HCT116 (cell line): ENCODE data around the gene PAX5. TPM values are rescaled to one million over a fixed set of nuclear protein-coding genes. Genes with fewer than 3 reads are reported as not detected.

ENCODE experiments used
- ATAC-seq: fragments of 200-7000 bp; cut with Tn5 transposase; 2 replicates; pipeline ENCODE4 v1.9.1; 2020; ENCODE audit warnings: mild to moderate bottlenecking, moderate library complexity
- BruUV-seq: library from RNA; stranded (reverse); fragments of 400-500 nt; replicated peaks from 2 replicates; lab custom pipeline; 2021; lab: Mats Ljungman, UMichigan
- CTCF ChIA-PET: fragments of 300-600 bp; sonication (Branson Sonifier 250); formaldehyde crosslinking; loops from one replicate; lab custom pipeline; 2021; ENCODE audit warnings: antibody characterized with exemption; lab: Charles Lee
- POLR2A ChIA-PET: fragments of 300-600, 350-600 bp; sonication (Branson Sonifier 250); formaldehyde crosslinking; loops from one replicate; lab custom pipeline; 2021; ENCODE audit warnings: antibody characterized with exemption; lab: Charles Lee
- RAD21 ChIA-PET, 2 experiments: fragments of 300-600 bp; sonication (Branson Sonifier 250); formaldehyde crosslinking; loops; one replicate each; lab custom pipeline; 2023; ENCODE audit warnings: low total read pairs in 2 of 2; ENCODE audit not compliant: uncharacterized antibody in 2 of 2, unreplicated experiment in 2 of 2, low non-redundant PET in 1 of 2; lab: Charles Lee
- DNase-seq: peaks from one replicate; pipeline ENCODE4 v3.0.0-alpha.2; 2010; ENCODE audit warnings: low read depth, low spot score
- H2AFZ ChIP-seq: fragments of 200-600 bp; shearing (Covaris generic), sonication (generic); 2 replicates; pipeline ENCODE4 v1.6.1; 2017; ENCODE audit warnings: low read depth, mixed run types, mixed read lengths, antibody characterized with exemption, low read length; ENCODE audit not compliant: poor library complexity, severe bottlenecking
- H3K27ac ChIP-seq: 2 replicates; pipeline ENCODE4 v1.5.1; 2012; ENCODE audit warnings: low read depth, low read length
- H3K27me3 ChIP-seq: fragments of 200-600 bp; sonication (generic); 2 replicates; pipeline ENCODE4 v1.6.1; 2016; ENCODE audit warnings: mixed run types, low read length, mixed read lengths; ENCODE audit not compliant: insufficient read depth
- H3K36me3 ChIP-seq, 2 experiments: fragments of 200-500 bp in 1 of 2; fragments of 200-600 bp in 1 of 2; sonication (Bioruptor generic) in 1 of 2; sonication (generic) in 1 of 2; 2 replicates each; pipeline versions ENCODE4 v1.5.1 to v1.6.1; 2014 to 2016; ENCODE audit warnings: low read length in 2 of 2, inconsistent platforms in 1 of 2, mixed read lengths in 1 of 2, mixed run types in 1 of 2; ENCODE audit not compliant: insufficient read depth in 2 of 2, control insufficient read depth in 1 of 2
- H3K4me1 ChIP-seq, 2 experiments: fragments of 200-600 bp in 1 of 2; sonication (generic) in 1 of 2; 2 replicates each; pipeline versions ENCODE4 v1.5.1 to v1.6.1; 2012 to 2017; ENCODE audit warnings: low read length in 2 of 2, inconsistent platforms in 1 of 2, mild to moderate bottlenecking in 1 of 2, mixed read lengths in 1 of 2, mixed run types in 1 of 2, moderate library complexity in 1 of 2; ENCODE audit not compliant: insufficient read depth in 2 of 2, control insufficient read depth in 1 of 2
- H3K4me2 ChIP-seq: fragments of 200-600 bp; sonication (generic); 2 replicates; pipeline ENCODE4 v1.6.1; 2017; ENCODE audit warnings: mixed run types, low read length, mixed read lengths
- H3K4me3 ChIP-seq, 2 experiments: fragments of 200-600 bp in 1 of 2; sonication (generic) in 1 of 2; replicated peaks in 1 of 2; 2 replicates each; pipeline ENCODE4 v1.5.1; 2011 to 2016; ENCODE audit warnings: low read length in 2 of 2, control low read depth in 1 of 2, low read depth in 1 of 2, mild to moderate bottlenecking in 1 of 2, mixed read lengths in 1 of 2, mixed run types in 1 of 2
- H3K79me2 ChIP-seq: fragments of 200-600 bp; sonication (generic); 2 replicates; pipeline ENCODE4 v1.6.1; 2017; ENCODE audit warnings: mild to moderate bottlenecking, mixed run types, low read length, moderate library complexity, mixed read lengths; ENCODE audit not compliant: insufficient read depth
- H3K9ac ChIP-seq: fragments of 200-600 bp; sonication (generic); 2 replicates; pipeline ENCODE4 v1.6.1; 2016; ENCODE audit warnings: low read length, mixed read lengths
- H3K9me2 ChIP-seq: fragments of 200-600 bp; sonication (generic), shearing (Covaris generic); 2 replicates; pipeline ENCODE4 v1.6.1; 2017; ENCODE audit warnings: mixed run types, mild to moderate bottlenecking, moderate library complexity; ENCODE audit not compliant: insufficient read depth
- H3K9me3 ChIP-seq, 2 experiments: fragments of 200-500 bp in 1 of 2; fragments of 200-600 bp in 1 of 2; sonication (Bioruptor generic) in 1 of 2; sonication (generic) in 1 of 2; 2 replicates each; pipeline ENCODE4 v1.6.1; 2014 to 2017; ENCODE audit warnings: low read length in 2 of 2, mixed read lengths in 2 of 2, inconsistent platforms in 1 of 2, low read depth in 1 of 2, mild to moderate bottlenecking in 1 of 2, mixed run types in 1 of 2, moderate library complexity in 1 of 2; ENCODE audit not compliant: control insufficient read depth in 1 of 2, insufficient read depth in 1 of 2
- H4K20me1 ChIP-seq: fragments of 200-600 bp; sonication (generic), shearing (Covaris generic); 2 replicates; pipeline ENCODE4 v1.6.1; 2017; ENCODE audit warnings: mixed run types, mild to moderate bottlenecking, moderate library complexity; ENCODE audit not compliant: insufficient read depth
- CTCF ChIP-seq, 3 experiments: fragments of 200-600 bp in 1 of 3; sonication (generic) in 1 of 3; IDR thresholded peaks in 2 of 3; conservative IDR thresholded peaks in 1 of 3; 2 replicates each; pipeline ENCODE4 v1.5.1; 2012 to 2017; ENCODE audit warnings: low read depth in 2 of 3, low read length in 2 of 3, antibody characterized with exemption in 1 of 3, borderline replicate concordance in 1 of 3, control low read depth in 1 of 3, mild to moderate bottlenecking in 1 of 3, mixed read lengths in 1 of 3, mixed run types in 1 of 3, moderate library complexity in 1 of 3; ENCODE audit not compliant: insufficient read depth in 1 of 3
- ELF1 ChIP-seq: IDR thresholded peaks from 2 replicates; pipeline ENCODE4 v1.6.1; 2012; ENCODE audit warnings: low read depth, borderline replicate concordance
- EZH2 ChIP-seq: fragments of 200-600 bp; sonication (generic); IDR thresholded peaks from 2 replicates; pipeline ENCODE4 v1.6.1; 2017; ENCODE audit warnings: antibody characterized with exemption, mixed run types
- FOSL1 ChIP-seq: IDR thresholded peaks from 2 replicates; pipeline ENCODE4 v1.6.1; 2012; ENCODE audit warnings: low read depth
- JUND ChIP-seq: IDR thresholded peaks from 2 replicates; pipeline ENCODE4 v1.6.1; 2012
- POLR2A ChIP-seq: IDR thresholded peaks from 2 replicates; pipeline ENCODE4 v1.7.0; 2011; ENCODE audit warnings: borderline replicate concordance; ENCODE audit not compliant: insufficient read depth, insufficient read length; ENCODE audit errors: extremely low read depth
- POLR2AphosphoS5 ChIP-seq: IDR thresholded peaks from 2 replicates; pipeline ENCODE4 v1.6.1; 2011; ENCODE audit warnings: mild to moderate bottlenecking, low read depth, low read length, moderate library complexity
- RAD21 ChIP-seq: IDR thresholded peaks from 2 replicates; pipeline ENCODE4 v1.6.1; 2012; ENCODE audit warnings: low read depth, mild to moderate bottlenecking
- REST ChIP-seq: IDR thresholded peaks from 2 replicates; pipeline ENCODE4 v1.6.1; 2012; ENCODE audit warnings: low read depth
- SRF ChIP-seq: IDR thresholded peaks from 2 replicates; pipeline ENCODE4 v1.6.1; 2012; ENCODE audit warnings: low read depth
- TCF7L2 ChIP-seq: IDR thresholded peaks from 2 replicates; pipeline ENCODE4 v1.7.0; 2011; ENCODE audit warnings: borderline replicate concordance, inconsistent platforms; ENCODE audit not compliant: insufficient read depth, insufficient read length; ENCODE audit errors: extremely low read depth
- YY1 ChIP-seq: IDR thresholded peaks from 2 replicates; pipeline ENCODE4 v1.6.1; 2011; ENCODE audit warnings: low read length, low read depth, moderate library complexity, mild to moderate bottlenecking; ENCODE audit not compliant: insufficient replicate concordance; ENCODE audit errors: extremely low read depth
- ZBTB33 ChIP-seq: IDR thresholded peaks from 2 replicates; pipeline ENCODE4 v1.6.1; 2011; ENCODE audit warnings: mild to moderate bottlenecking, low read length, moderate library complexity; ENCODE audit not compliant: insufficient replicate concordance; ENCODE audit errors: extremely low read depth
- ZFX ChIP-seq: fragments of 450-650 bp; IDR thresholded peaks from 2 replicates; pipeline ENCODE4 v1.6.1; 2017
- intact Hi-C: fragments of 100-400 bp; cut with micrococcal nuclease; formaldehyde crosslinking; loops from 2 replicates; pipeline ENCODE4 v1.10.0; 2022
- total RNA-seq: library from RNA; stranded (reverse); gene quantifications from one replicate; pipeline ENCODE4 v1.2.1, GENCODE V29; 2021; ENCODE audit not compliant: unreplicated experiment

The PAX5 gene
- total RNA-seq, 1 experiment from 2014 or later, result 0.17 TPM

- H3K27me3 ChIP-seq, result no peaks in the 10 kb centered on the region; the same call in 1 of the 2 replicates
- ChIA-PET POLR2A (no interaction called here), CTCF (no interaction called here)
Observed at GRCh38 chr9:36822201-36822600, 211.9 kb downstream of the PAX5 start.

More at GRCh38 chr9:36822201-36822600, 211.9 kb downstream of the PAX5 start:
- intact Hi-C loops, result no loop called here
- Histone ChIP-seq H3K4me3 (no peak overlapping the region), H3K9me3 (no peaks in the 10 kb centered on the region), H3K4me2 (no peak overlapping the region), H3K4me1 (no peaks in the 10 kb centered on the region), H3K79me2 (no peaks in the 10 kb centered on the region), H3K9ac (no peak overlapping the region), H4K20me1 (no peaks in the 10 kb centered on the region), H2AFZ (no peak overlapping the region), H3K36me3 (no peaks in the 10 kb centered on the region), H3K27ac (no peak overlapping the region), H3K9me2 (no peaks in the 10 kb centered on the region)
- DNase-seq, result no peak
- RAD21 ChIA-PET, result no interaction called here
- BruUV-seq, result no TSS peak
- ATAC-seq, result no peak
- TF ChIP-seq ELF1 (no peak), REST (no peak), ZBTB33 (no peak), SRF (no peak), RAD21 (no peak), POLR2A (no peak), CTCF (IDR thresholded peaks at IDR 0.05 in 2 of 3, conservative IDR thresholded peaks at IDR 0.05 in 1 of 3; ENCODE audit: borderline replicate concordance in 1 of 3, insufficient read depth in 1 of 3, low read depth in 2 of 3, low read length in 2 of 3) (no peak), JUND (no peak), FOSL1 (no peak), TCF7L2 (no peak), YY1 (no peak), ZFX (no peak), POLR2AphosphoS5 (no peak), EZH2 (no peak)
